GM10847 (cell line): ENCODE measurements around the gene BCL2L2.
A peak's percentile ranks its signal among the peaks of the same experiment; 100 is the strongest.

Experiments
- POLR2A ChIP-seq: IDR thresholded peaks from 2 replicates; pipeline ENCODE4 v1.6.1; 2011; ENCODE audit not compliant: insufficient read length; ENCODE audit errors: extremely low read depth

The BCL2L2 gene

GRCh38 chr14:23297096-23297495 lies 9.5 kb upstream of the BCL2L2 start:
- TF ChIP-seq POLR2A, result no peak

GRCh38 chr14:23297611-23298277 lies 8.9 kb upstream of the BCL2L2 start:
- TF ChIP-seq POLR2A, result no peak

GRCh38 chr14:23299211-23299957 lies 7.2 kb upstream of the BCL2L2 start:
- no peak for TF ChIP-seq POLR2A

- TF ChIP-seq POLR2A, result no peak
These were observed 6.5 kb upstream of the BCL2L2 start for GRCh38 chr14:23299986-23300686.

GRCh38 chr14:23300687-23301223 lies 5.9 kb upstream of the BCL2L2 start:
- TF ChIP-seq POLR2A, result no peak

- TF ChIP-seq POLR2A, result peak; percentile 55
These were observed 5.2 kb upstream of the BCL2L2 start for GRCh38 chr14:23301288-23301968.

GRCh38 chr14:23301969-23302289 lies 4.7 kb upstream of the BCL2L2 start:
- TF ChIP-seq POLR2A, result peak; percentile 64

- peak; percentile 52 for TF ChIP-seq POLR2A
These were observed 4.1 kb upstream of the BCL2L2 start, which contains the start of gene PPP1R3E for GRCh38 chr14:23302290-23303225. Gene PPP1R3E (minus strand): TSS chr14:23302859. CDS start chr14:23302576, 283 bp downstream.

GRCh38 chr14:23307146-23307530 lies 505 bp downstream of the BCL2L2 start:
- TF ChIP-seq POLR2A, result no peak

GRCh38 chr14:23307687-23308644 lies 1.3 kb downstream of the BCL2L2 start:
- TF ChIP-seq POLR2A, result no peak

GRCh38 chr14:23308721-23309445 lies 2.2 kb downstream of the BCL2L2 start:
- no peak for TF ChIP-seq POLR2A

- TF ChIP-seq POLR2A, result no peak
These were observed 3.9 kb downstream of the BCL2L2 start for GRCh38 chr14:23310546-23310945.

- no peak for TF ChIP-seq POLR2A
These were observed 9.7 kb downstream of the BCL2L2 start for GRCh38 chr14:23316300-23316699.
